GM12892 (cell line): ENCODE results near the gene FLT3LG.
"Not testable (repeated sequence)": the region's sequence is repeated elsewhere in the genome, so short reads cannot be mapped to it uniquely, and the experiment has no call there.

Source experiments
- DNase-seq: peaks from one replicate; pipeline ENCODE4 v3.0.0; 2011; ENCODE audit not compliant: insufficient read length
- FAIRE-seq: peaks from 2 replicates; lab custom pipeline; 2011; peaks lifted over from hg19 to GRCh38; lab: Jason Lieb, UNC
- POLR2A ChIP-seq: IDR thresholded peaks from 2 replicates; pipeline ENCODE4 v1.6.1; 2011; ENCODE audit warnings: low read depth, low read length, control low read depth
- POLR2AphosphoS5 ChIP-seq: IDR thresholded peaks from 2 replicates; pipeline ENCODE4 v1.6.1; 2011; ENCODE audit warnings: low read depth, low read length, control low read depth
- TAF1 ChIP-seq: IDR thresholded peaks from 2 replicates; pipeline ENCODE4 v1.6.1; 2011; ENCODE audit warnings: low read depth, mild to moderate bottlenecking, control low read depth, low read length, borderline replicate concordance

FLT3LG gene

GRCh38 chr19:49470615-49470978 is 3.4 kb upstream of the FLT3LG start:
- FAIRE-seq (no peak), DNase-seq (no peak)
- TF ChIP-seq TAF1 = no peak
- no peak for TF ChIP-seq POLR2AphosphoS5
- no peak for TF ChIP-seq POLR2A

DNA sequence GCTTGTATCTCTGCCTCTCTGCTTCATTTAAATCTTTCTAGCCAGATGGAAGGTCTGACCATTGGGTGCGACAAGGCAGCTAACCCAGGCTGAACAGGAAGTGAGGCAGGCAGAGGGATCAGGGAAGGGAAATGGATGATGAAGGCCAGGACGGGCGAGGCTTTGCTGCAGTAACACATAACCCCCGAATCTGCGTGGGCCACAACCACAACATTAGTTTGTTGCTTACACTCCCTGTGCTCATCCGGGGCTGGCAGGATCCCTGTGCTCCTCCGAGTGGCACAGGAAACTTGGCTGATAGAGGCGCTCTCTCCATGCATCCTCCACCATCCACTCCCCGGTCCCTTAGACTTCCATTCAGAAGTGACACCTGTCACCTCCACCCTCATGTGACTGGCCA is 1.1 kb upstream of the FLT3LG start:
- DNase-seq (no peak), FAIRE-seq (no peak)
- no peak for TF ChIP-seq POLR2A
- TF ChIP-seq TAF1 = no peak
- no peak for TF ChIP-seq POLR2AphosphoS5

- FAIRE-seq = not testable (repeated sequence)
These were observed 531 bp upstream of the FLT3LG start for GRCh38 chr19:49473501-49473867.

GRCh38 chr19:49474542-49474924 is 518 bp downstream of the FLT3LG start:
- TF ChIP-seq TAF1 (no peak), POLR2AphosphoS5 (no peak), POLR2A (no peak)
- no peak for FAIRE-seq
- DNase-seq = no peak

More at GRCh38 chr19:49473501-49473867, 531 bp upstream of the FLT3LG start:
- DNase-seq = not testable (repeated sequence)

DNA sequence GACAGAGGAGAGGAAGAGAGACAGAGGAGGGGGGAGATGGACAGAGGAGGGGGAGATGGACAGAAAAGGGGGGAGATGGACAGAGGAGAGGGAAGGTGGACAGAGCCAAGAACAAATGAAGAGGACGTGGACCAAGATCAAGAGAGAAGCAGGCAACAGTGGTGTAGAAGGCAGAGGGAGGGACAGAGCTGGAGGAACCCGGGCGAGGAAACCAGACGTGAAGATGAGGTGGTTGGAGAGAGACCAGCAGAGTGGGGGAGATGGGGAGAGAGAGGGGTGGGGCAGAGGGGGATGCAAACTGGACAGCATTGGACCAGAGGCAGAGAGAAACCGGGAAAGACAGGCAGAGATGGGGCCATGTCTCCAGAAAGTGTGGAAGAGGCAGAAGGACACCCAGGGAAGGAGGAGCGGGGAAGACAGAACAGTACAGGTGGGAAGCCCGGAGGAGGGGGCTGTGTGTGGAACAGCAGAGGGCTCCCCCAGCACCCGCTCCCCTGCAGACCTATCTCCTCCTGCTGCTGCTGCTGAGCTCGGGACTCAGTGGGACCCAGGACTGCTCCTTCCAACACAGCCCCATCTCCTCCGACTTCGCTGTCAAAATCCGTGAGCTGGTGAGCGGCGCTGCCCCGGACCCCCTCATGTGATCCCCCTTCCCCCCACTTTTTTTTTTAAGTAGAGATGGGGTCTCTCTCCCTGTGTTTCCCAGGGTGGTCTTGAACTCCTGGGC is 1.3 kb downstream of the FLT3LG start:
- FAIRE-seq = no peak
- DNase-seq = no peak
- no peak for TF ChIP-seq POLR2AphosphoS5
- TF ChIP-seq TAF1 = no peak
- TF ChIP-seq POLR2A = no peak

- DNase-seq (no peak), FAIRE-seq (no peak)
- TF ChIP-seq POLR2A = no peak
- no peak for TF ChIP-seq TAF1
- no peak for TF ChIP-seq POLR2AphosphoS5
These were observed 2.2 kb downstream of the FLT3LG start for GRCh38 chr19:49475995-49476880.

- DNase-seq = no peak
- TF ChIP-seq POLR2A (no peak), TAF1 (no peak), POLR2AphosphoS5 (no peak)
- no peak for FAIRE-seq
These were observed 6.1 kb downstream of the FLT3LG start for GRCh38 chr19:49479975-49480628.

DNA sequence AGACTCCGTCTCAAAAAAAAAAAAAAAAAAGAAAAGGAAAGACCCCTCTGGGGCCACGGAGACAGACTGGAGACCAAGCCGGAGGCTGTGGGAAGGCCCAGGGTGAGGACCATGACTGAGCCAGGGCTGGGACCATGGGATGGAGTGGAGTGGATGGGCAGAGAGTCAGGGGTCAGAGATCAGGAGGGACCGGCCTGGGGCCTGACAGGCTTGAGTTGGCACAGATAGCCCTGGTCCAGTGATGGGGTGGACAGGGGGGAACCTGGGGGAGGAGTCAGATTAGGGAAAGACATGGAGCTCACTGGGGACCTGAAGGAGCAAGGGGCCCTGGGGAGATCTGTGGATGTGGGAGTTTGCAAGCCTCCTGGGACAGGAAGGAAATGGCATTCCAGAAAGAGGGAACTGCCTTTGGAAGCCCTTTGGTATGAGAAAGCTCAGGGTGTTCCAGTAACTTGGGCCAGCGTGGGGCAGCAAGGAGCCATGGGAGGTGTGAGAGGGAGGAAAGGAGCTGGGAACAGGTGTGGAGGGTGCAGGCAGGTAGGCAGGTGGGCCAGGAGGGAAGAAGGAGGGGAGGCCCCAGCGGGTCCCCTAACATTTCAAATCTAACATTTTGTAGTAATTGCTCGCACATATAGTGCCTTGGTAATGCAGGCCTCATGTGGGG is 7.1 kb downstream of the FLT3LG start:
- no peak for TF ChIP-seq POLR2A
- TF ChIP-seq TAF1 = no peak
- TF ChIP-seq POLR2AphosphoS5 = no peak
- no peak for DNase-seq
- FAIRE-seq = no peak

DNA sequence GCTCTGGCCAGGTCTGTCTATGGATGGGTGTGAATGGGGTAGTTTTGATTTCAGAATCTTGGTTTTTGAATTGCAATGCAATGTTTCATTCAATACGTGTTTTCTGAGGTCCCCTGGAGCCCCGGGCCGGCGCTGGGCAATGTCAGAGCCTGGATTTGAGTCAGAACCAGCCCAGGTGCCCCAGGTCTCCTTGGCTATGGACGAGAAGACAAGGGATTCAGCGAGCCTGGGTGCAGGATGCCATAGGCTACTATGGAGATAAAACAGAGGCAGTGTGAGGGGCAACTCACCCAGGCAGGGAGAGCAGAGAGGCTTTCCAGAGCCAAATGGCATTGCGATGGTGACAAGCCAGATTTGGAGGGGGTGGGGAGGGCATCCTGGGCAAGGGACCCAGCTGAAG is 12.2 kb downstream of the FLT3LG start:
- TF ChIP-seq POLR2AphosphoS5 (no peak), POLR2A (no peak), TAF1 (no peak)
- no peak for FAIRE-seq
- no peak for DNase-seq

DNA sequence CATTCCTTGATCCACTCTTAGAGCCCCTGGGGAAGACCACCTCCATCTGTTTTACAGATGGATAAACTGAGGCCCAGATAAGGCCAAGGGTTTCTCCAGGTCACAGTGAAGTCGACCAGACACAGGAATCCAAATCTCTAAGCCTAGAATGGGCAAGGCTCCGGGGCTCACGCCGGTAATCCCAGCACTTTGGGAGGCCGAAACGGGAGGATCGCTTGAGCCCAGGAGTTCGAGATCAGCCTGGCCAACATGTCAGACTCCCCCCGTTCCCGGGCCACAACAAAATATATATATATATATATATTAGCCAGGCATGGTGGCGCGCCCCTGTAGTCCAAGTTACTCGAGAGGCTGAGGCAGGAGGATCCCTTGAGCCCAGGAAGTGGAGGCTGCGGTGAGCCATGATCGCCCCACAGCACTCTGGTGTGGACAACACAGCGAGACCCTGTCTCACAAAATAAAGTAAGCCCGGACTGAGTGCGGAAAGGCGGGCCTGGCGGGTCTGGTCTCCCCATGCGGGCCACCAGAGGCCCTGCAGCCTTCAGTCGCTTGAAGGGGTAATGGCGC is 12.8 kb downstream of the FLT3LG start:
- no peak for DNase-seq

GRCh38 chr19:49487277-49488045 is 13.4 kb downstream of the FLT3LG start, which contains the start of gene RPL13A:
Gene RPL13A, plus strand, starts transcription at chr19:49487608. Its CDS starts 22 bp downstream, at chr19:49487630.
- FAIRE-seq = peak; percentile 97
- DNase-seq = peak; percentile 96
- TF ChIP-seq POLR2A (peak; percentile 100), TAF1 (peak; percentile 99), POLR2AphosphoS5 (peak; percentile 99)

More for the DNA sequence above, 12.8 kb downstream of the FLT3LG start:
- FAIRE-seq = no peak
- no peak for TF ChIP-seq POLR2A
- TF ChIP-seq TAF1 = no peak
- TF ChIP-seq POLR2AphosphoS5 = no peak
